Right cardiac atrium (tissue), 5 donors: ENCODE measurements around the gene TFCP2. TPM values are rescaled to one million over a fixed set of nuclear protein-coding genes. Genes with fewer than 3 reads are reported as not detected.

ENCODE experiments used
- ATAC-seq, 2 donors: fragments of 200-7000 bp; cut with Tn5 transposase; one replicate each; pipeline versions ENCODE4 v1.8.0 to v1.9.1; 2020; ENCODE audit warnings: moderate library complexity in 2 of 2, mild to moderate bottlenecking in 1 of 2
- DNase-seq, 3 donors: peaks; one replicate each; pipeline ENCODE4 v3.0.0-alpha.2; 2020
- H3K27ac ChIP-seq: one replicate; pipeline ENCODE4 v1.5.1; 2013; ENCODE audit warnings: mild to moderate bottlenecking, low read length, control low read depth, moderate library complexity
- H3K27me3 ChIP-seq: one replicate; pipeline ENCODE4 v1.6.1; 2013; ENCODE audit not compliant: control insufficient read depth, insufficient read depth
- H3K4me1 ChIP-seq: one replicate; pipeline ENCODE4 v1.6.1; 2013; ENCODE audit warnings: low read length; ENCODE audit not compliant: control insufficient read depth, insufficient read depth
- H3K4me3 ChIP-seq: one replicate; pipeline ENCODE4 v1.5.1; 2013; ENCODE audit warnings: low read length, control low read depth
- H3K9me3 ChIP-seq: one replicate; pipeline ENCODE4 v1.6.1; 2013; ENCODE audit warnings: low read length; ENCODE audit not compliant: control insufficient read depth
- WGBS: extraction: QIAGEN DNeasy Blood & Tissue Kit; methylation state at CpG from one replicate; pipeline ENCODE4 v1.1.7; 2013; 5-methylcytosine and 5-hydroxymethylcytosine counted together
- intact Hi-C, 4 donors: fragments of 100-400 bp; cut with DNase I; formaldehyde crosslinking; loops; one replicate each; pipeline versions ENCODE4 v1.11.0 to v1.14.0; 2022 to 2023
- polyA plus RNA-seq: library from polyadenylated mRNA; stranded (reverse); fragments of 200-250 nt; gene quantifications from one replicate; pipeline ENCODE4 v1.2.3, GENCODE V29; 2013
- total RNA-seq, 4 donors: library from RNA; stranded (reverse); fragmentation: NEBNext Ultra II Directional; extraction: Animal tissue kit (Norgen Biotek cat#: 25700); gene quantifications; one replicate each; pipeline ENCODE4 v1.2.1, GENCODE V29; 2021
- donor health status: healthy with polysubstance abuse.
- donor health status: DM: no; HTN: yes; CAD: no.
- donor health status: DM: no; HTN: no; CAD: no.
- donor health status: DM: no; HTN: yes; CAD: no; lungs with severe emphysema.
- donor health status: DM: yes; HTN: yes; CAD: no.

Gene TFCP2
- total and polyA plus RNA-seq, 5 donors = 11.8 to 25.1 (median 18.0) TPM

DNA sequence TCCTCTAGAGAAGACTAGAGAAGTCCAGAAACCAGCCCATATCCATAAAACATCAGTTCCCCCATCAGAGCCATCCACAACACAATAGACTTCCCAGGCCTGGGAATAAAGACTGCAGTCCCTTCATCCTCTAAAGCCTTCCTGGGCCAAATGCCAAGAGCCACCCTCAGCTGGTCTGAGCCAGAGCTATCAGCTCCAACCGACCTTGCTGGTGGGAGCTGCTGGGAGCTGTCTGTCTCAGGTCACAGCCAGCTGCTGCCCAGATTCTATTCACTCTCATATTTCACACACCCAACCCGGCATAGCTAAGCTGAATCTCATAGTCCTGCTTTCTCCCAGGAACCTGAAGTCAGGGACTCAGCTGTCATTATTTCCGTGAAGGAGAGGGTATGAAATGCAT is 10.9 kb upstream of the TFCP2 start:
- Histone ChIP-seq H3K27me3 (no peaks in the 10 kb centered on the region), H3K4me1 (no peaks in the 10 kb centered on the region), H3K9me3 (no peaks in the 10 kb centered on the region), H3K27ac (no peak overlapping the region), H3K4me3 (no peak overlapping the region)
- ATAC-seq (peak; percentile 46 to 61), DNase-seq (peak in 1 of 3 donors; percentile 75)
- intact Hi-C loops = no loop called here
- WGBS = 28% methylated on average over 3 of the region's 3 CpGs

- Histone ChIP-seq H3K9me3 (no peaks in the 10 kb centered on the region), H3K27ac (no peak overlapping the region), H3K4me3 (no peak overlapping the region), H3K27me3 (no peaks in the 10 kb centered on the region), H3K4me1 (no peaks in the 10 kb centered on the region)
- ATAC-seq = no peak
- 74% methylated on average over 3 of the region's 3 CpGs for WGBS
- DNase-seq = no peak
- intact Hi-C loops = no loop called here
Observed at GRCh38 chr12:51183349-51183748, 10.4 kb upstream of the TFCP2 start.

- Histone ChIP-seq H3K27me3 (no peaks in the 10 kb centered on the region), H3K4me1 (no peaks in the 10 kb centered on the region), H3K4me3 (no peak overlapping the region), H3K9me3 (no peaks in the 10 kb centered on the region), H3K27ac (no peak overlapping the region)
- intact Hi-C loops = no loop called here
- ATAC-seq = no peak
- 73% methylated on average over 5 of the region's 5 CpGs for WGBS
- no peak for DNase-seq
Observed at GRCh38 chr12:51181558-51181957, 8.6 kb upstream of the TFCP2 start.

GRCh38 chr12:51177897-51178296 is 5.0 kb upstream of the TFCP2 start:
- ATAC-seq (no peak), DNase-seq (no peak)
- Histone ChIP-seq H3K27me3 (no peaks in the 10 kb centered on the region), H3K27ac (no peak overlapping the region), H3K4me1 (no peaks in the 10 kb centered on the region), H3K4me3 (no peak overlapping the region), H3K9me3 (no peaks in the 10 kb centered on the region)
- intact Hi-C loops = no loop called here
- WGBS = 91% methylated on average over 2 of the region's 2 CpGs

DNA sequence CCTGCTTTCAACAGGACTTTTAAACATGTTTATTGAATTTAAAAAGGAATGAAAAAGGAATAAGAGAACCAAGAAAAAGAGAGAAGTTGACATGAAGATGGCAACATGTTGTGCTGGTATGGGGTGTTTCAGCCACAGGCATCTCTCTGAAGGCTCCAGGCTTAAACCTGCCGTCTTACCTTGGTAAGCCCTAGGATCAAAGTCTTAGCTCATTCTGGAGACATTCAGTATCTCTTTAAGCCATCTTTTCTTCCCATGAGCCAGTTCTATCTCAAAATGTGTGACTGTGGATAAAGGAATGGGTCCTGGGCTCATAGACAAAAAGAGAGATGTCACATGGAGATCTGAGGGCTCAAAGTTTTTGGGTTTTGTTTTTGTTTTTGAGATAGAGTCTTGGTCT is 1.6 kb upstream of the TFCP2 start:
- Histone ChIP-seq H3K9me3 (no peaks in the 10 kb centered on the region), H3K27me3 (no peaks in the 10 kb centered on the region), H3K27ac (no peak overlapping the region), H3K4me3 (no peak overlapping the region), H3K4me1 (no peaks in the 10 kb centered on the region)
- intact Hi-C loops = no loop called here
- no peak for DNase-seq
- WGBS = 88% methylated on average over 1 of the region's 1 CpG
- ATAC-seq = no peak

DNA sequence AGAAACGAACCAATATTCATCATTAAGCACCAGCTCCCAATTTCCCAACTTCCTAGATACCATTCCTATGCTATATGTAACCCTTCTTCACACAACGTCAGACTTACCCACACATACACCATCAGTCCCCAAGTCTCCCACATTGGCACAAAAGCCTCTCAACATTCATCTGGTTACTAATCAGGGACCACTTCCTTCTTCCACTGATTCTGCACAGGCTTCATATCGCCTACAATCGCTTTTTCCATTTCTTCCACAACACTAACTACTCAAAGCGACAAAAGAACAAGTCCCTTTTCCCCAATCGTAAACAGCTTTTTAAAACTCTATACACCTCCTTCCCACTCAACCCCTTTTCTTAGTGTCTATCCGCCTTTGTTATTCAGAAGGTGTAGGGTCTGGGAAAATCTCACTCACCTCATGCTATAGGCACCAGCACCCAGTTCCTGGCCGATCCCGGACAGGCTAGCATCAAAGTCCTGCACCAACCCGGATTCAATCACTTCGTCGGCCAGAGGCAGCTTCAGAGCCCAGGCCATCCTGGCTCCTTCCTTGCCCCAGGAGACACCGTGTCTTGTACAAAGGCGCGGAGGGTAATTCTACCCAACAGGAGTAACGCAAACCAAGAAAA is 936 bp downstream of the TFCP2 start:
- ATAC-seq = peak in 1 of 2 donors; percentile 14
- intact Hi-C loops = no loop called here
- H3K9me3 ChIP-seq = no peaks in the 10 kb centered on the region
- H3K4me1 ChIP-seq = peaks cover 2% of the 10 kb centered on the region
- peak in 1 of 3 donors; percentile 51 for DNase-seq
- H3K27ac ChIP-seq = peak overlapping the region; percentile 96
- WGBS = 4% methylated on average over 16 of the region's 16 CpGs
- H3K4me3 ChIP-seq = peak overlapping the region; percentile 90
- no peaks in the 10 kb centered on the region for H3K27me3 ChIP-seq

DNA sequence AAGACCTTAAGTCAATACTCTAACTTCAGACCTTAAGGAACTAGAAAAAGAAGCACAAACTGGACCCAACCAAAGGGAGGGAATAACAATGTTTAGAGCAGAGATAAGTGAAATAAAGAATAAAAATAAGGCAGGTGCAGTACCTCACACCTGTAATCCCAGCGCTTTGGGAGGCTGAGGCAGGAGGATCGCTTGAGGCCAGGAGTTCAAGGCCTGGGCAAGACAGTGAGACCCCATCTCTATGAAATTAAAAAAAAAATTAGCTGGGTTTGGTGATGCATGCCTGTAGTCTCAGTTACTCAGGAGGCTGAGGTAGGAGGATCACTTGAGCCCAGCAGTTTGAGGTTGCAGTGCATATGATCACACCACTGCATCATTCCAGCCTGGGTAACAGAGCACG is 9.1 kb downstream of the TFCP2 start:
- DNase-seq = no peak
- H3K27ac ChIP-seq = no peak overlapping the region
- H3K27me3 ChIP-seq = no peaks in the 10 kb centered on the region
- peaks cover 3% of the 10 kb centered on the region for H3K4me1 ChIP-seq
- H3K9me3 ChIP-seq = no peaks in the 10 kb centered on the region
- intact Hi-C loops = no loop called here
- 65% methylated on average over 3 of the region's 3 CpGs for WGBS
- ATAC-seq = no peak
- H3K4me3 ChIP-seq = no peak overlapping the region

GRCh38 chr12:51162217-51162616 is 10.7 kb downstream of the TFCP2 start:
- ATAC-seq (no peak), DNase-seq (no peak)
- Histone ChIP-seq H3K9me3 (no peaks in the 10 kb centered on the region), H3K4me1 (peaks cover 2% of the 10 kb centered on the region), H3K4me3 (no peak overlapping the region), H3K27ac (no peak overlapping the region), H3K27me3 (no peaks in the 10 kb centered on the region)
- WGBS = 97% methylated on average over 6 of the region's 6 CpGs
- intact Hi-C loops = no loop called here

DNA sequence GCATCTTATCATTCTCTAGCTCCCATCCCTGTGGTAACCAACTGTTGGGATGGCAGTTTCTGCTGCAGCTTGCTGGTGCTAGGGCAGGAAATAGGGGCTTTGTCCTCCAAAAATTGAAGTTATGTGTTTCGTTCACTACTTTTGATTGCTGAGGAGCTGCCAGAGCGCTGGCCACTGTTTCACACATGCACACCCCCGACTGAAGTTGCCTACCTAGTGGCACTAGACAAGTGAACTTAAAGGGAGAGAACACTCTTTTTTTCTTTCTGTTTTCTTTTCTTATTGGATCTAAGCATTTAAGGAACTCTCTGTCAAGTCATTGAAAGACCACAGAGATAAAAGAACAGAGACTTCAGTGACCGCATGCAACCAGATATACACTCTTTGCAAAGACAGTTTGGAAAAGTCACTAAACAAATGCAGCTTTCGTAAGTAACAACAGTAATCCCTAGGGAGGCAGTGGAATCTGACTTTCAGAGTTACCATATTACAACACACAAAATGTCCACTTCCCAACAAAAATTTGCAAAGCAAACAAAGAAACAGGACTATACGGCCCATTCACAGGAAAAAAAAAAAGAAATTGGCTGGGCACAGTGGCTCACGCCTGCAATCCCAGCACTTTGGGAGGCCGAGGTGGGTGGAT is 12.0 kb downstream of the TFCP2 start:
- intact Hi-C loops = no loop called here
- Histone ChIP-seq H3K4me1 (peaks cover 3% of the 10 kb centered on the region), H3K27me3 (no peaks in the 10 kb centered on the region), H3K27ac (no peak overlapping the region), H3K4me3 (no peak overlapping the region), H3K9me3 (no peaks in the 10 kb centered on the region)
- DNase-seq = no peak
- 67% methylated on average over 8 of the region's 8 CpGs for WGBS
- peak in 1 of 2 donors; percentile 24 for ATAC-seq

DNA sequence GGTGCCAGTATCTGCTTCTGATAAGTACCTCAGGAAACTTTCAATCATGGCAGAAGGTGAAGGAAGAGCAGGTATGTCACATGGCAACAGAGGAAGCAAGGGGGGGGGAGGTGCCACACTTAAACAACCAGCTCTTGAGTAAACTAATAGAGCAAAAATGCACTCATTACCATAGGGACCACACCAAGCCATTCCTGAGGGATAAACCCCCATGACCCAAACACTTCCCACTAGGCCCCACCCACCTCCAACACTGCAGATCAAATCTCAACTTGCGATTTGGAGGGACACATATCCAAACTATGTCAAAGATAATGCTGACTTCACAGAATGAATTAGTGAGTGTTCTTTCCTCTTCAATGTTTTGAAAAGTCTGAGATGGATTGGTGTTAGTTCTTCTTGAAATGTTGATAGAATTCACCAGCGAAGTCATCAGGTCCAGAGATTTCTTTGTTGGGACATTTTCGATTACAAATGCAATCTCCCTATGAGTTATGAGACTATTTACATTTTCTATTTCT is 16.6 kb downstream of the TFCP2 start:
- intact Hi-C loops = no loop called here
- DNase-seq = no peak
- Histone ChIP-seq H3K27me3 (no peaks in the 10 kb centered on the region), H3K4me3 (no peak overlapping the region), H3K9me3 (no peaks in the 10 kb centered on the region), H3K4me1 (peaks cover 3% of the 10 kb centered on the region), H3K27ac (no peak overlapping the region)
- 94% methylated on average over 3 of the region's 3 CpGs for WGBS
- ATAC-seq = no peak

DNA sequence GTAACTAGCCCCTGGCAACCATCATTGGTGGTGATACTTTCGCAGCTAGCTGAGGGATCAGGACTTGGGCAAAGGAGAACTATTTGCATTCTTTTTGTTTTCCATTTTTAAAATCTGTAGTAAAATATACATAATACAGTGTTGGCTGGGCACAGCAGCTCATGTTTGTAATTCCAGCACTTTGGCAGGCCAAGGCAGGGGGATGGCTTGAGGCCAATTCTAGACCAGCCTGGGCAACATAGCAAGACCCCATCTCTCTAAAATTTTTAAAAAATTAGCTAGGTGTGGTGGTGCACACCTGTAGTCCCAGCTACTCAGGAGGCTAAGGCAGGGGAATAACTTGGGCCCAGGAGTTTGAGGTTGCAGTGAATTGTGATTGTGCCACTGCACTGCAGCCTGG is 20.0 kb downstream of the TFCP2 start:
- DNase-seq (no peak), ATAC-seq (no peak)
- intact Hi-C loops = no loop called here
- Histone ChIP-seq H3K4me3 (no peak overlapping the region), H3K4me1 (peaks cover 2% of the 10 kb centered on the region), H3K9me3 (no peaks in the 10 kb centered on the region), H3K27me3 (no peaks in the 10 kb centered on the region), H3K27ac (no peak overlapping the region)
- WGBS = 97% methylated on average over 1 of the region's 1 CpG
